IMR-90 (cell line): ENCODE measurements around the gene NUDT1. TPM values are rescaled to one million over a fixed set of nuclear protein-coding genes. Genes with fewer than 3 reads are reported as not detected.

Experiments used
- ATAC-seq: fragments of 200-7000 bp; cut with Tn5 transposase; 2 replicates; pipeline ENCODE4 v1.9.1; 2020; ENCODE audit warnings: low read depth, mild to moderate bottlenecking, moderate library complexity
- BruUV-seq: library from RNA; stranded (reverse); fragments of 400-500 nt; replicated peaks from 2 replicates; lab custom pipeline; 2021; lab: Mats Ljungman, UMichigan
- CTCF ChIA-PET: fragments of 300-600 bp; formaldehyde crosslinking; extraction: SDS; loops from one replicate; lab custom pipeline; 2021; ENCODE audit warnings: antibody characterized with exemption; lab: Yijun Ruan, JAX
- POLR2A ChIA-PET: fragments of 300-600 bp; sonication (Branson Sonifier 250); formaldehyde crosslinking; loops from one replicate; lab custom pipeline; 2022; ENCODE audit warnings: antibody characterized with exemption; ENCODE audit not compliant: unreplicated experiment; lab: Charles Lee
- DNase-seq: peaks from one replicate; pipeline ENCODE4 v3.0.0; 2013
- H2AFZ ChIP-seq: replicated peaks from 2 replicates; pipeline ENCODE3; 2013; ENCODE audit warnings: low read length, mild to moderate bottlenecking; ENCODE audit not compliant: poor library complexity
- H2AK5ac ChIP-seq: 2 replicates; pipeline ENCODE4 v1.6.1; 2013; ENCODE audit warnings: low read depth, low read length, inconsistent platforms
- H2AK9ac ChIP-seq: replicated peaks from 2 replicates; pipeline ENCODE3; 2013; ENCODE audit warnings: mild to moderate bottlenecking, low read depth, low read length, moderate library complexity; ENCODE audit not compliant: poor library complexity
- H2BK120ac ChIP-seq: 2 replicates; pipeline ENCODE4 v1.6.1; 2013; ENCODE audit warnings: low read depth, low read length, inconsistent platforms
- H2BK15ac ChIP-seq: 3 replicates; pipeline ENCODE4 v1.6.1; 2013; ENCODE audit warnings: low read depth, low read length, inconsistent platforms
- H2BK20ac ChIP-seq: 2 replicates; pipeline ENCODE4 v1.6.1; 2013; ENCODE audit warnings: low read depth, mild to moderate bottlenecking, inconsistent platforms, low read length, moderate library complexity
- H2BK5ac ChIP-seq: 2 replicates; pipeline ENCODE4 v1.6.1; 2013; ENCODE audit warnings: mild to moderate bottlenecking, low read depth, low read length, inconsistent platforms; ENCODE audit not compliant: poor library complexity, severe bottlenecking
- H3K14ac ChIP-seq: replicated peaks from 2 replicates; pipeline ENCODE4 v1.6.1; 2013; ENCODE audit warnings: low read depth, low read length, inconsistent platforms
- H3K18ac ChIP-seq: 2 replicates; pipeline ENCODE4 v1.6.1; 2013; ENCODE audit warnings: low read depth, low read length, control low read depth
- H3K23ac ChIP-seq: 2 replicates; pipeline ENCODE4 v1.6.1; 2013; ENCODE audit warnings: low read depth, low read length, inconsistent platforms
- H3K27ac ChIP-seq: 2 replicates; pipeline ENCODE4 v1.5.1; 2013; ENCODE audit warnings: mild to moderate bottlenecking, control low read depth, low read length; ENCODE audit not compliant: insufficient read depth
- H3K27me3 ChIP-seq: 2 replicates; pipeline ENCODE4 v1.6.1; 2013; ENCODE audit warnings: low read length; ENCODE audit not compliant: control insufficient read depth, insufficient read depth
- H3K36me3 ChIP-seq: 2 replicates; pipeline ENCODE4 v1.6.1; 2013; ENCODE audit warnings: low read length, mixed read lengths; ENCODE audit not compliant: control insufficient read depth, insufficient read depth
- H3K4ac ChIP-seq: 2 replicates; pipeline ENCODE4 v1.6.1; 2013; ENCODE audit warnings: low read depth, low read length, inconsistent platforms
- H3K4me1 ChIP-seq: 2 replicates; pipeline ENCODE4 v1.6.1; 2013; ENCODE audit warnings: low read length, mixed read lengths; ENCODE audit not compliant: control insufficient read depth, insufficient read depth
- H3K4me2 ChIP-seq: 2 replicates; pipeline ENCODE4 v1.6.1; 2013; ENCODE audit warnings: low read depth, mild to moderate bottlenecking, control low read depth, low read length, moderate library complexity
- H3K4me3 ChIP-seq: 2 replicates; pipeline ENCODE4 v1.5.1; 2013; ENCODE audit warnings: low read depth, mild to moderate bottlenecking, control low read depth, low read length, moderate library complexity; ENCODE audit not compliant: insufficient read depth
- H3K56ac ChIP-seq: 2 replicates; pipeline ENCODE4 v1.6.1; 2013; ENCODE audit warnings: low read length, inconsistent platforms; ENCODE audit not compliant: insufficient read depth; ENCODE audit errors: extremely low read depth
- H3K79me1 ChIP-seq, 2 experiments: 2 replicates each; pipeline ENCODE4 v1.6.1; 2013; ENCODE audit warnings: low read length in 2 of 2, inconsistent platforms in 1 of 2, low read depth in 1 of 2
- H3K9ac ChIP-seq: 2 replicates; pipeline ENCODE4 v1.6.1; 2013; ENCODE audit warnings: low read depth, low read length, control low read depth
- H3K9me1 ChIP-seq: 2 replicates; pipeline ENCODE4 v1.6.1; 2013; ENCODE audit warnings: low read length, inconsistent platforms; ENCODE audit not compliant: insufficient read depth
- H3K9me3 ChIP-seq: 2 replicates; pipeline ENCODE4 v1.6.1; 2013; ENCODE audit warnings: low read length; ENCODE audit not compliant: control insufficient read depth, insufficient read depth
- H4K20me1 ChIP-seq: 2 replicates; pipeline ENCODE4 v1.6.1; 2013; ENCODE audit warnings: low read length, inconsistent platforms; ENCODE audit not compliant: insufficient read depth
- H4K5ac ChIP-seq: 2 replicates; pipeline ENCODE4 v1.6.1; 2013; ENCODE audit warnings: mild to moderate bottlenecking, low read depth, low read length, control low read depth
- H4K8ac ChIP-seq, 2 experiments: 2 replicates each; pipeline ENCODE4 v1.6.1; 2013; ENCODE audit warnings: low read depth in 2 of 2, low read length in 2 of 2, control low read depth in 1 of 2, inconsistent platforms in 1 of 2
- H4K91ac ChIP-seq: 2 replicates; pipeline ENCODE4 v1.6.1; 2013; ENCODE audit warnings: low read depth, low read length, inconsistent platforms; ENCODE audit not compliant: insufficient read depth
- FOS ChIP-seq: fragments of 150-350 bp; IDR thresholded peaks from 2 replicates; pipeline ENCODE4 v1.6.1; 2016; ENCODE audit warnings: low read depth, low read length
- MAFK ChIP-seq: IDR thresholded peaks from 2 replicates; pipeline ENCODE4 v1.6.1; 2012; ENCODE audit warnings: low read depth, low read length, improper control_type of control experiment
- MAZ ChIP-seq: IDR thresholded peaks from 2 replicates; pipeline ENCODE4 v1.6.1; 2012; ENCODE audit warnings: low read depth, mild to moderate bottlenecking, low read length, improper control_type of control experiment, moderate library complexity, borderline replicate concordance
- SMC3 ChIP-seq: fragments of 150-350 bp; IDR thresholded peaks from 2 replicates; pipeline ENCODE4 v1.6.1; 2016; ENCODE audit warnings: low read depth, mild to moderate bottlenecking, antibody characterized with exemption, low read length, moderate library complexity
- WGBS, 2 experiments: methylation state at CpG; one replicate each; pipeline versions ENCODE4 v1.1.5 to v1.1.7; 2013; ENCODE audit warnings: missing lambda C conversion rate in 2 of 2; ENCODE audit not compliant: insufficient read length in 1 of 2; ENCODE audit errors: extremely low coverage in 2 of 2; 5-methylcytosine and 5-hydroxymethylcytosine counted together
- dilution Hi-C: fragments of 300-500 bp; cut with HindIII; formaldehyde crosslinking; loops from one replicate; pipeline ENCODE4 v1.14.3; 2018; ENCODE audit warnings: low sequenced_read_pairs; ENCODE audit not compliant: unreplicated experiment
- in situ Hi-C: fragments of 300-500 bp; cut with MboI; formaldehyde crosslinking; loops from 3 replicates; pipeline ENCODE4 v1.14.3; 2019; ENCODE audit warnings: low sequenced_read_pairs, inconsistent platforms, mixed read lengths
- intact Hi-C: fragments of 100-400 bp; cut with micrococcal nuclease; formaldehyde crosslinking; loops from 2 replicates; pipeline ENCODE4 v1.10.0; 2022
- polyA plus RNA-seq, 3 experiments: library from polyadenylated mRNA; depleted of rRNA; stranded (reverse); fragments of >200 nt; gene quantifications; 2 replicates each; pipeline ENCODE4 v1.2.3, GENCODE V29; 2012; ENCODE audit warnings: low replicate concordance in 1 of 3
- total RNA-seq: library from RNA; depleted of rRNA; stranded (reverse); fragments of >200 nt; gene quantifications from 2 replicates; pipeline ENCODE4 v1.2.3, GENCODE V29; 2012
- TF ChIP-seq, protein P1 (sequence below): conservative IDR thresholded peaks from 2 replicates; pipeline ENCODE4 v1.5.1; 2012; ENCODE audit warnings: mild to moderate bottlenecking, low read depth, low read length, improper control_type of control experiment

NUDT1 gene
- total and polyA plus RNA-seq, 2 of the 4 experiments (the other 2 are of a cell fraction): 33.4 to 49.1 TPM

DNA sequence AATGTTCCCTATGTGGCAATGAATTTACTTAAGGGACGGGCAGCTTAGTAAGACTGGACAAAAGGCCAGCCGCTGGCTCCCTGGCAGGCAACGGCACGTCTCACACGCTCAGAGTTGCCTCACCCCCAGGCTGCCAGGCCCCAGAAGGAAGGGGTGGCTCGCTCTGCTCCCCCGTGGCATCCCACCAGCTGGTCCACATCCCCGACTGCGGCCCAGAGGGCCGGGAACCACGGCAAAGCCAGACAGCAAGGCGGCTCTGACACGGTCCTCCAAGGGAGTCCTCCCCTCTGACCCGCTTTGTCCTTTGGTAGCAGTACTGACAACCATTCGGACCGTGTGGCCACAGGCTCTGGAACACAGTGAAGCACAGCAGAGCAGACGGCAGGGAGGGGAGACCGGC lies 34.1 kb downstream of the NUDT1 start:
- no peak overlapping the region for H2AK9ac ChIP-seq
- H3K9me3 ChIP-seq: no peaks in the 10 kb centered on the region
- no peak overlapping the region for H4K8ac ChIP-seq
- H3K18ac ChIP-seq: no peak overlapping the region
- in situ Hi-C loops (no loop called here), dilution Hi-C loops (no loop called here), intact Hi-C loops (no loop called here)
- no TSS peak for BruUV-seq
- H3K14ac ChIP-seq: no peak overlapping the region
- 88% methylated on average over 16 of the region's 18 CpGs; no CpG with 5 or more reads in 1 of the 2 experiments for WGBS, 2 experiments
- DNase-seq: no peak
- no peak overlapping the region for H3K4me2 ChIP-seq
- no peak overlapping the region for H3K4ac ChIP-seq
- peaks cover 19% of the 10 kb centered on the region for H3K36me3 ChIP-seq
- H3K4me1 ChIP-seq: no peaks in the 10 kb centered on the region; the same call in 1 of the 2 replicates
- H2BK5ac ChIP-seq: no peak overlapping the region
- no peak overlapping the region for H2AFZ ChIP-seq
- H2BK20ac ChIP-seq: no peak overlapping the region
- no peak overlapping the region for H2AK5ac ChIP-seq
- H2BK120ac ChIP-seq: no peak overlapping the region
- H3K4me3 ChIP-seq: no peak overlapping the region
- H3K9me1 ChIP-seq: no peaks in the 10 kb centered on the region
- no peak overlapping the region for H4K91ac ChIP-seq
- TF ChIP-seq MAZ: no peak
- TF ChIP-seq, protein P1, sequence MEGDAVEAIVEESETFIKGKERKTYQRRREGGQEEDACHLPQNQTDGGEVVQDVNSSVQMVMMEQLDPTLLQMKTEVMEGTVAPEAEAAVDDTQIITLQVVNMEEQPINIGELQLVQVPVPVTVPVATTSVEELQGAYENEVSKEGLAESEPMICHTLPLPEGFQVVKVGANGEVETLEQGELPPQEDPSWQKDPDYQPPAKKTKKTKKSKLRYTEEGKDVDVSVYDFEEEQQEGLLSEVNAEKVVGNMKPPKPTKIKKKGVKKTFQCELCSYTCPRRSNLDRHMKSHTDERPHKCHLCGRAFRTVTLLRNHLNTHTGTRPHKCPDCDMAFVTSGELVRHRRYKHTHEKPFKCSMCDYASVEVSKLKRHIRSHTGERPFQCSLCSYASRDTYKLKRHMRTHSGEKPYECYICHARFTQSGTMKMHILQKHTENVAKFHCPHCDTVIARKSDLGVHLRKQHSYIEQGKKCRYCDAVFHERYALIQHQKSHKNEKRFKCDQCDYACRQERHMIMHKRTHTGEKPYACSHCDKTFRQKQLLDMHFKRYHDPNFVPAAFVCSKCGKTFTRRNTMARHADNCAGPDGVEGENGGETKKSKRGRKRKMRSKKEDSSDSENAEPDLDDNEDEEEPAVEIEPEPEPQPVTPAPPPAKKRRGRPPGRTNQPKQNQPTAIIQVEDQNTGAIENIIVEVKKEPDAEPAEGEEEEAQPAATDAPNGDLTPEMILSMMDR: no peak
- TF ChIP-seq MAFK: no peak
- TF ChIP-seq SMC3: no peak
- no peak for TF ChIP-seq FOS
- no peak overlapping the region for H3K56ac ChIP-seq
- ATAC-seq: no peak
- no peaks in the 10 kb centered on the region for H3K27me3 ChIP-seq
- H2BK15ac ChIP-seq: no peak overlapping the region
- no peak overlapping the region for H3K23ac ChIP-seq
- H4K5ac ChIP-seq: no peak overlapping the region
- no peak overlapping the region for H3K27ac ChIP-seq
- H3K79me1 ChIP-seq: peaks cover 6 to 21% of the 10 kb centered on the region in 2 experiments
- peaks cover 4% of the 10 kb centered on the region for H4K20me1 ChIP-seq
- ChIA-PET POLR2A (no interaction called here), CTCF (interaction anchor here (0.6 kb wide), 1 partner anchor 81 kb away, joined by 4 read pairs; no protein-coding TSS in a partner anchor)
- H3K9ac ChIP-seq: no peak overlapping the region
